CD4-positive, alpha-beta T cell treated with Interleukin-12 subunit alpha and Interleukin-12 subunit beta, for 1 hour (primary cell): Measurements from ENCODE around the gene ATF7IP2.
"Not testable (repeated sequence)": the region's sequence is repeated elsewhere in the genome, so short reads cannot be mapped to it uniquely, and the experiment has no call there.

ENCODE experiments used
- DNase-seq: peaks from one replicate; pipeline ENCODE4 v3.0.0-alpha.2; 2020

Gene ATF7IP2

DNA sequence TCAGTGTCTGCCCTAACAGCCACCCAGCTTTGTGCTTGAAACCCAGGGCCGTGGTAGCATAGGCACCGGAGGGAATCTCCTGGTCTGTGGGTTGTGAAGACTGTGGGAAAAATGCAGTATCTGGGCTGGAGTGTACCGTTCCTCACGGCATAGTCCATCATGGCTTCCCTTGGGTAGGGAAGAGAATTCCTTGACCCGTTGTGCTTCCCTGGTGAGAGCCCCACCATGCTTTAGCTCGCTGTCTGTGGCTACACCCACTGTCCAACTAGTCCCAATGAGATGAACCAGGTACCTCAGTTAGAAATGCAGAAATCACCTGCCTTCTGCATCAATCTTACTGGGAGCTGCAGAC, 67.3 kb downstream of the ATF7IP2 start:
- DNase-seq, result no peak

GRCh38 chr16:10465821-10466220, 80.0 kb downstream of the ATF7IP2 start:
- no peak for DNase-seq

DNA sequence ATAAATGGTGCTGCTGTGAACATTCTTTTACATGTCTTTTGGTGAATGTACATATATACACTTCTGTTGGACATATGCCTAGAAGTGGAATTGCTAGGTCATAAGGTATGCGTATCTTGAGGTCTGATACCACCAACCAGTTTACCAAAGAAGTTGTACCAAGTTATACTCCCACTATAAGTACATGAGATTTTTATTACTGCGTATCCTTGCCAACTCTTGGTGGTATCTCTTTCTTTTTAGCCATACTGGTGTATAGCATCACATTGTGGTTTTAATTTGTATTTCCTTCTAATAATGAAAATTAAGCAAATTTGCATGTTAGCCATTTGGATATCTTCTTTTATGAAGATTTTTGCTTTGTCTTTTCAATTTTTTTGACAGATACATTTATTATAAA, 80.5 kb downstream of the ATF7IP2 start:
- no peak for DNase-seq

- DNase-seq, result no peak
These were observed 81.0 kb downstream of the ATF7IP2 start for GRCh38 chr16:10466861-10467260.

DNA sequence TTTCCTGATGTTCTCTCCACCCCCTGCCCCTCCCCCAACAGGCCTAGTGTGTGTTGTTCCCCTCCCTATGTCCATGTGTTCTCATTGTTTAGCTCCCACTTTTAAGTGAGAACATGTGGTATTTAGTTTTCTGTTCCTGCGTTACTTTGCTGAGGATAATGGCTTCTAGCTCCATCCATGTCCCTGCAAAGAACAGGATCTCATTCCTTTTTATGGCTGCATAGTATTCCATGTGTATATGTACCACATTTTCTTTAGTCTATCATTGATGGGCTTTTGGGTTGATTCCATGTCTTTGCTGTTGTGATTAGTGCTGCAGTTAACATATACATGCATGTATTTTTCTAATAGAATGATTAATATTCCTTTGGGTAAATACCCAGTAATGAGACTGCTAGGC, 90.8 kb downstream of the ATF7IP2 start:
- not testable (repeated sequence) for DNase-seq

DNA sequence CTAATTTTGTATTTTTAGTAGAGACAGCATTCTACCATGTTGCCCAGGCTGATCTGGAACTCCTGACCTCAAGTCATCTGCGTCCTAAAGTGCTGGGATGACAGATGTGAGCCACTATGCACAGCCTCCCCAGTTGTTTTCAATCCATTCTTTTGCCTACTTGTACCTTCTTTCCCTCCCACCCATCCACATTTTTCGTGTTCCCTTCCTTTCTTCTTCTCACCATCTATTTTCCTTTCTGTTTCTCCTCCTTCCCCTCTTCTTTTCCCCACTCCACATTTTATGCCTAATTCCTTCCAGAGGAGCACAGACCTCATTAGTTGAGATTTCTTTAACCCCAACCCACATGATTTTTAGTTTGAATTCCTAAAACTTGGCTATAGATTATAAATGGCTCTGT, 94.3 kb downstream of the ATF7IP2 start:
- no peak for DNase-seq

GRCh38 chr16:10485159-10485558, 99.3 kb downstream of the ATF7IP2 start:
- DNase-seq, result no peak

GRCh38 chr16:10485698-10486382, 100.0 kb downstream of the ATF7IP2 start:
- no peak for DNase-seq

DNA sequence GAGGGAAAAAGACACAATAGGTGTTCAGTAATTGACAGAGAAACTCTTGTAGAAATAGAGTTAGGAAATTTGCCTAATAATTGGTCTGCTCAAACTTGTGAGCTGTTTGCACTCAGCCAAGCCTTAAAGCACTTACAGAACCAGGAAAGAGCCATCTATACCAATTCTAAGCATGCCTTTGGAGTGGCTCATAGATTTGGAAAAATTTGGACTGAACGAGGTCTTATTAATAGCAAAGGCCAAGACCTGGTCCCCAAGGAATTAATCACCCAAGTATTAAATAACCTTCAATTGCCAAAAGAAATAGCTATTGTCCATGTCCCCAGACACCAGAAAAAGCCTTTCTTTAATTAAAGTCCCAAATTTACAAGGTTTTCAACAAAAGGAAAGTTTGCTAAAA, 104.3 kb downstream of the ATF7IP2 start:
- no peak for DNase-seq

DNA sequence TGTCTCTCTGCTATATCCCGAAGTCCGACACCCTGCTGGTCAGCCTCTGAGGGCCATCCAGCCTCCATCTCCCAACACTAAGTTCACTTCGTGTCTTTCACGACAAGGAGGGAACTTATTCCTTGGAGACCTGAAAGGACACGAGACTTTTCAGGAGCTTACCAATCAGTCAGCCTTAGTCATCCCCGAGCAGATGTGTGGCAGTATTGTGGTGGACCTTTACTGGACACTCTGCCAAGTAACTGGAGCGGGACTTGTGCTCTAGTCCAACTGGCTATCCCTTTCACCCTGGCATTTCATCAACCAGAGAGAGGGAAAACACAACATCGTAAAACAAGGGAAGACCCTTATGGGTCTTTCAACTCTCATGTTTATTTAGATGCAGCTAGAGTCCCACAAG, 107.4 kb downstream of the ATF7IP2 start:
- DNase-seq, result no peak

DNA sequence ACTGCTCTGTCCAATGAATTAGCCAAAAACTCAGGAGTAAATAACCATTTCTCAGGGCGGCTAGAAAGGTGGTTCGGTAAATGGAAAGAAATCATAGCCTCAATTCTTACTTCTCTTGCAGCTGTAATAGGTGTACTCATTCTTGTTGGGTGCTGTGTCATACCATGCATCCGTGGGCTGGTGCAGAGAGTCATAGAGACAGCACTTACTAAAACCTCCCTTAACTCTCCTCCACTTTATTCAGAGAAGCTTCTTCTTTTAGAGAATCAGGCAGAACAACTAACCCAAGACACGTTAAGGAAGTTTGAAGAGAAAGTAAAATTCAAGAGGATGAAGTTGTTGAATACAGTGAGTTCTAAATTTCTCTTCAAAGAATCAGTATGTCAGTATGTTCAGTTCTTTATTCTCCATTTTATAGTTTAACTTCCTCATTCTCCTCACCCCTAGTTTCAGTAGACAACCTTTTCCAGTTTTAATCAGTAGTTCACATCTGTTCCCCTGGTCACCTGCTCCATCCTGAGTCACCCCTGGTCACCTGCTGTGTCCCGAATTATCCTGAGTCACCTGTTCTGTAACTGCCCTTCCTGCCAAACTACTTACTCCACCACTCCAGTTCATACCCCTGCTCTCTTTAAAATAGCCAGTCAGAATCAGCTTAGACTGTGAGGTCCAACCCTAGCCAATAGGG, 108.6 kb downstream of the ATF7IP2 start:
- DNase-seq, result no peak

GRCh38 chr16:10495031-10495345, 109.1 kb downstream of the ATF7IP2 start:
- DNase-seq, result no peak

DNA sequence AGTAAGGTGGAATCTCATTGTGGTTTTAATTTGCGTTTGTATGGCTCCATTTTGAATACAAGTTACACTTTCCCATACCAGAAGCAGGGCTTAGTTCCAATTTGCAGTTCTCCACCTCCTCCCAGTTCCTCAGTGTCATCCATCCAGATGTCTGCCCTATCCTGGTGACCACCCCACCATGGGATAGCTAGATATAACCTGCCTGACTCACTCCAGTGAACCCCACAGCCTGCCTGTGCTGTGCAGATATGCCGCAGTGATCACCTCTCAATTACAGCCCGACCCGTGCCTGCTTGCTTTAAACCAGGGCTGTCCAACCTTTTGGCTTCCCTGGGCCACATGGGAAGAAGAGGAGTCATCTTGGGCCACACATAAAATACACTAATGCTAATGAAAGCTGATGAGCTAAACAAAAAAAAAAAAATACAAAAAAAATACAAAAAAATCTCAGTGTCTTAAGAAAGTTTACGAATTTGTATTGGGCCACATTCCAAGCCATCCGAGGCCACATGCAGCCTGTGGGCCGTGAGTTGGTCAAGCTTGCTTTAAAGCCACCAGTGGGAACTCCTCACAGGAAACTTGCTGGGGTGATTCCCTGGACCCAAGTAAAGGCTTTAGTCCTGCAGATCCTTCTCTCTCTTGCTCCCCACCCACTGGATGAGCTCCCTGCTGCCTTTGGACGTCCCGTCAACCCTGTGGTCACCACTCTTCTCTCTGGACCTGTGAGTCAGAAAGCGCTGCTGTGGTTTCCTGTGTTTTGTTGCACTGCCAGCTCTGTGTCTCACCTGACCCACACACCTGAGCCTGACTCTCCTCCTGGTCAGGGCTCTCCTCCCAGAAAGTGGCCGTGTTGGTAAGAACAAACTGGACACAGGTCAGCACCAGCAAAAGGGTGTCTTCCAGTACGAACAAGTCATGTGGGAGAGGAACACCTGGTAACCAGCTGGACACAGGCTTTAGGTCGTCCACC, 111.6 kb downstream of the ATF7IP2 start:
- DNase-seq, result no peak

DNA sequence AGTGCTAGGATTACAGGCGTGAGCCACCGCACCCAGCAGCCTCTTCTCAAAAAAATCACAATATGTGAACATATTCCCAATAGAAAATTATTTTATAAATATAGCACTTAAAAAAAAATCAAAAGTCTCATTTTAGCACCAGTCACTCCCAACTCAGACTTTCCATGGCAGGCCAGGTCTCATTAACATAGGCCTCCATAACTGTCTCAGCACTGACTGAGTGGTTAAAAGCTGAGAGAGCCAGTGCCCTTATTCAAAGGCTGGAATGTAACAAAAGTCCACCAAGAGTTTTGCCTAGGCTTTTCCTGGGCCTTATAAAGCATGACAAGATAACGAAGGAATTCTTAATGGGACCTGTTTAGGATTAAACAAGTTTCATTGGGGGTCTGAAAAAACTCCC, 114.7 kb downstream of the ATF7IP2 start:
- no peak for DNase-seq

GRCh38 chr16:10501016-10501607, 115.3 kb downstream of the ATF7IP2 start:
- DNase-seq, result no peak

- DNase-seq, result no peak
These were observed 116.9 kb downstream of the ATF7IP2 start for GRCh38 chr16:10502776-10503175.

- no peak for DNase-seq
These were observed 118.6 kb downstream of the ATF7IP2 start for GRCh38 chr16:10504404-10504885.

DNA sequence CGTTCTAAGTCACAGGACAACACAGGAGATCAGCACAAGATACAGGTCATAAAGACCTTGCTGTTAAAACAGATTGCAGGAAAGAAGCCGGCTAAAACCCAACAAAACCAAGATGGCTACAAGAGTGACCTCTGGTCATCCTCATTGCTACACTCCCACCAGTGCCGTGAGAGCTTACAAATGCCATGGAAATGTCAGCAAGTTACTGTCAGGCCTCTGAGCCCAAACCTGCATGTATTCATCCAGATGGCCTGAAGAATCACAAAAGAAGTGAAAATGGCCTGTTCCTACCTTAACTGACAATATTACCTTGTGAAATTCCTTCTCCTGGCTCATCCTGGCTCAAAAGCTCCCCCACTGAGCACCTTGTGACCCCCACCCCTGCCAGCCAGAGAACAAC, 119.4 kb downstream of the ATF7IP2 start:
- not testable (repeated sequence) for DNase-seq

GRCh38 chr16:10509534-10510025, 123.7 kb downstream of the ATF7IP2 start:
- peak; percentile 78 for DNase-seq

- no peak for DNase-seq
These were observed 124.4 kb downstream of the ATF7IP2 start for GRCh38 chr16:10510279-10510678.

DNA sequence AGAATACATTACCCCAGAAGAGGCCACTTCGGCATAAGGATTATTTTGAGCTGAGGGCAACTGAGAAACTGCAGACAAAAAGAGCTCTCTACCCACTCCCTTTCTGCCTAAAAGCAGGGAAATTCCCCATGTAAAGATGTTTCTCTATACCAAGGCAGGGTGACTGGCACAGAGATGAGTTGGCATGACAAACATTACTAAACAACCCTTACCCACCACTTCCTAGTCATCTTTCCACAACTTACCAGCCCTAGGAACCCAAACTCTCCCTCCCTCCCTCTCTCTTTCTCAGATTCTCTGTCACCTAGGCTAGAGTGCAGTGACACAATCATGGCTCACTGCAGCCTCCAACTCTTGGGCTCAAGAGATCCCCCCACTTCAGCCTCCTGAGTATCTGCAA, 126.0 kb downstream of the ATF7IP2 start:
- no peak for DNase-seq

DNA sequence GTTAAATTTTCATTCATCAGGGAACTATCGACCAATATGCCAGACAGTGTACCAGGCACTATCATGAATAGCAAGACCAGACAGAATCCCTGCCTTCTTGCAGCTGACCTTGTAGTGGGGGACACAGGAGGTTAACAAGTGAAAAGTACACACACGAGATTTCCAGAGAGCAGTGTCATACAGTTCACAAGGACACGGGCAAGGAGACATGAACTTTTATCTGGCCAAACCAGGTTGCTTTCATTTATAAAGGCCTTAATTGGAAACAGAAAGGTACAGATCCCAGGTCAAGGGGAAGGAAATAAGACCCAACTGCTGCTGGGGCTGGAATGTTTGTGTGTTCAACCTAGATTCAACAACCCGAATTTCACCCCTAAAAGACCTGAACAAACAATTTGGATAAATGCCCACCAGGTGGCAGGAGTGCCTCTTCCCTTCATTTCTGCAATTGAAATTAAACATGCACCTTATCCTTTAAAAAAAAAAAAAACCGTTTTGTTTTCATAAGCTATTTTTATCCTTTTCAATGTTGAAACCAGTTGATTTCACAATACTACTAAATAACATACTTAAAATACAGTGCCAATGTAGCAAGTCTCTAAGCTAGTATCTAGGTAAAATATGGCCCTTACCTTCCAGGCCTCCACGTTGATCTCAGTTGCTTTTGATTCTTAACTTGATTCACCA, 128.7 kb downstream of the ATF7IP2 start:
- DNase-seq, result peak; percentile 61
